C4-2B (cell line): ENCODE data around the gene PNPLA2.

Experiments
- ZFX ChIP-seq: fragments of 450-650 bp; IDR thresholded peaks from 2 replicates; pipeline ENCODE4 v1.6.1; 2017
- TF ChIP-seq, protein P1 (sequence below): fragments of 450-650 bp; conservative IDR thresholded peaks from 2 replicates; pipeline ENCODE4 v1.5.1; 2017; ENCODE audit warnings: mild to moderate bottlenecking

GRCh38 chr11:838441-839279 is 19.9 kb downstream of the PNPLA2 start:
- TF ChIP-seq, protein P1, sequence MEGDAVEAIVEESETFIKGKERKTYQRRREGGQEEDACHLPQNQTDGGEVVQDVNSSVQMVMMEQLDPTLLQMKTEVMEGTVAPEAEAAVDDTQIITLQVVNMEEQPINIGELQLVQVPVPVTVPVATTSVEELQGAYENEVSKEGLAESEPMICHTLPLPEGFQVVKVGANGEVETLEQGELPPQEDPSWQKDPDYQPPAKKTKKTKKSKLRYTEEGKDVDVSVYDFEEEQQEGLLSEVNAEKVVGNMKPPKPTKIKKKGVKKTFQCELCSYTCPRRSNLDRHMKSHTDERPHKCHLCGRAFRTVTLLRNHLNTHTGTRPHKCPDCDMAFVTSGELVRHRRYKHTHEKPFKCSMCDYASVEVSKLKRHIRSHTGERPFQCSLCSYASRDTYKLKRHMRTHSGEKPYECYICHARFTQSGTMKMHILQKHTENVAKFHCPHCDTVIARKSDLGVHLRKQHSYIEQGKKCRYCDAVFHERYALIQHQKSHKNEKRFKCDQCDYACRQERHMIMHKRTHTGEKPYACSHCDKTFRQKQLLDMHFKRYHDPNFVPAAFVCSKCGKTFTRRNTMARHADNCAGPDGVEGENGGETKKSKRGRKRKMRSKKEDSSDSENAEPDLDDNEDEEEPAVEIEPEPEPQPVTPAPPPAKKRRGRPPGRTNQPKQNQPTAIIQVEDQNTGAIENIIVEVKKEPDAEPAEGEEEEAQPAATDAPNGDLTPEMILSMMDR: no peak; the same call in 1 of the 2 replicates
- TF ChIP-seq ZFX: no peak
